ENCODE results near the gene TRAF3IP1. TPM values are rescaled to one million over a fixed set of nuclear protein-coding genes. Genes with fewer than 3 reads are reported as not detected.
A peak's percentile ranks its signal among the peaks of the same experiment; 100 is the strongest.

TRAF3IP1 gene
- total RNA-seq, 1 donor: 7.6 TPM

DNA sequence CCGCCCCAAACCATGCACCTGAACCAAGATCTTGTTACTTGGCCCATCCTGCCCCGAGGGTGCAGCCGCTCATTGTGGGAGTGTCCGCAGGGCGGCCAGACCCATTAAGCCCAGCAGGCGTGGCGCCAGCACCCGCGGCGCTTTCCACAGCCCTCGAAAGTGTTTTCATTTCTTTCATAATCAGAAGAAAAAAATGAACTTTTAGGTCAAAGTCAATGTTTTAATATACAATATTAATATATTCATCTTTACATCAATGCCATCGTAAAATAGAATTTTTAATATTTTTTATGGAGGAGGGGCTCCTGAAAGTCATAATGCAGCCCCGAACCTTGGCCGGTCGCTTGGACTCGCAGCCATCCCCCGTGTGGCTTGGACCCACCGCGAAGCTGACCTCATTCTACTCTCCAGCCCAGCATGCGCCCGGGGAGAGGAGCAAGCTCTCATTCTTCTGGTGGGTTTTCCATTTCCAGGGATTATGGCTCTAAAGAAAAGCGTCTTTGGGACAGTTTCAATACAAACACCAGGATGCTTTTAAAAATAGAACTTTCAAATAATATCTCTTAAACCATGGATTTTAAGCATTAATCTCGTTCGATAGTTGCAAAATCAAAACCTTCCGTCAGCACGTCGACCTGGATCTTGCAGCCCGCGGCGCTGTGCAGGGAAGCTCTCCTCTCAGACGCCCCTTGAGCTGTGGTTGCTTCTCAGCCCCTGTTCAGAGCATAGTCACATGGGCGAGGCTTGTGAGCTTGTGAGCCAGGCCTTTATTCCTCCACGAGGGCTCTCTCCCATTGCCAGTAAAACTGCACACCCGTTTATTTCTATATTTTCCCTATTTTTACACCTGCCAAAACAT, 89.3 kb downstream of the TRAF3IP1 start:
- Histone ChIP-seq H2AFZ (ENCODE audit: low read length) (peak overlapping the region; percentile 47), H3K36me3 (ENCODE audit: insufficient read depth, low read length) (no peaks in the 10 kb centered on the region), H3K9me3 (ENCODE audit: low read depth, low read length) (no peaks in the 10 kb centered on the region), H3K4me1 (ENCODE audit: insufficient read depth, low read length) (peaks cover 9% of the 10 kb centered on the region), H3K4me3 (ENCODE audit: insufficient read depth, low read length) (peak overlapping the region; percentile 25), H3K27ac (ENCODE audit: low read depth, low read length) (no peak overlapping the region), H3K79me2 (ENCODE audit: insufficient read depth, low read length) (no peaks in the 10 kb centered on the region), H3K27me3 (ENCODE audit: insufficient read depth, low read length) (no peaks in the 10 kb centered on the region), H4K20me1 (ENCODE audit: insufficient read depth, low read length) (no peaks in the 10 kb centered on the region), H3K4me2 (ENCODE audit: insufficient read depth, low read length) (peak overlapping the region; percentile 57)
- TF ChIP-seq CTCF (IDR thresholded peaks at IDR 0.05; ENCODE audit: extremely low read depth, low read depth, low read length): no peak
- DNase-seq (ENCODE audit: insufficient read length, low spot score, missing footprints): peak; percentile 73

DNA sequence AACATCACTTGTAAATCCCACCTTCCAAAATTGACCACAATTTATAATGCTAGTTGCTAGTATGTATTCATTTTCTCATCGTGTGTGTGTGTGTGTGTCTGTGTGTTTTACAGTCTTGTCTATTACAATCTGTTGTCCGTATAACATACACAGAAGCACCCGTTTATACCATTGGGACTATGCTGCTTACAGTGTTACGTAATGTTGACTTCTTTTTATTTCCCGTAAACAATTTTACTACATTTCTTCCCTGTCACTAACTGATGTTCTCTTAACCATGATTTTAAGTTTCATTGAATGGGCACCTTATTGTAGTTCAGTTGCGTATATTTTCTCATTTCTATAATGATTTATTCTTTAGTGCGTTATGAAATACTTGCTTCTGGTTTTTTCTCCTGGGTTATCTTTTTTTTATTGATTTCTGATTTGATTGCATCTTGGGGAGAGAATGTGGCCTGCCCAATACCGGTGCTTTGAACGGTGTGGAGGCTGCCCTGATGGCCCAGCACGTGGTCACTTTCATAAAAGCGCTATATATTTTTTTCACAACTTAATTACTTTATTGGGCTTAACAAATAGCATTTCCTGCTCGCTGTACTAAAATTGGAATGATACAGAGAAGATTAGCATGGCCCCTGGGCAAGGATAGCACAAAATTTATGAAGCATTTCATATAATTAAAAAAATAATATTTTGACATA, 91.9 kb downstream of the TRAF3IP1 start:
- Histone ChIP-seq H3K27ac (ENCODE audit: low read depth, low read length) (no peak overlapping the region), H3K79me2 (ENCODE audit: insufficient read depth, low read length) (no peaks in the 10 kb centered on the region), H4K20me1 (ENCODE audit: insufficient read depth, low read length) (no peaks in the 10 kb centered on the region), H3K9me3 (ENCODE audit: low read depth, low read length) (no peaks in the 10 kb centered on the region), H2AFZ (ENCODE audit: low read length) (no peak overlapping the region), H3K4me3 (ENCODE audit: insufficient read depth, low read length) (no peak overlapping the region), H3K4me2 (ENCODE audit: insufficient read depth, low read length) (no peak overlapping the region), H3K4me1 (ENCODE audit: insufficient read depth, low read length) (peaks cover 9% of the 10 kb centered on the region), H3K36me3 (ENCODE audit: insufficient read depth, low read length) (no peaks in the 10 kb centered on the region), H3K27me3 (ENCODE audit: insufficient read depth, low read length) (no peaks in the 10 kb centered on the region)
- TF ChIP-seq CTCF (IDR thresholded peaks at IDR 0.05; ENCODE audit: extremely low read depth, low read depth, low read length): no peak
- no peak for DNase-seq (ENCODE audit: insufficient read length, low spot score, missing footprints)

DNA sequence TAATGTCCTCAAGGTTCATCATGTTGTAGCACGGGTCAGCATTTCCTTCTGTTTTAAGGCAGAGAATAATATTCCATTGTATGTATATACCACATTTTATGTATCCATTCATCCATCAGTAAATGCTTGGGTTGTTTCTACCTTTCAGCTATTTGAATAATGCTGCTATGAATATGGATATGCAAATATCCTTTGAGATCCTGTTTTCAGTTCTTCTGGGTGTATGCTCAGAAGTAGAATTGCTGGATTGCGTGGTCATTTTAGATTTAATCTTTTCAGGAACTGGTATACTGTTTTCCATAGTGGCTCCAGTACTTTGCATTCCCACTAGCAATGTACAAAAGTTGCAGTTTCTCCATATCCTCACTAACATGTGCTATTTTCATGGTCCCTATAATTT, 93.0 kb downstream of the TRAF3IP1 start:
- no peaks in the 10 kb centered on the region for H3K9me3 ChIP-seq (ENCODE audit: low read depth, low read length)
- H4K20me1 ChIP-seq (ENCODE audit: insufficient read depth, low read length): no peaks in the 10 kb centered on the region
- H3K4me2 ChIP-seq (ENCODE audit: insufficient read depth, low read length): no peak overlapping the region
- no peak overlapping the region for H3K27ac ChIP-seq (ENCODE audit: low read depth, low read length)
- no peaks in the 10 kb centered on the region for H3K79me2 ChIP-seq (ENCODE audit: insufficient read depth, low read length)
- peaks cover 11% of the 10 kb centered on the region for H3K4me1 ChIP-seq (ENCODE audit: insufficient read depth, low read length)
- DNase-seq (ENCODE audit: insufficient read length, low spot score, missing footprints): no peak
- H2AFZ ChIP-seq (ENCODE audit: low read length): no peak overlapping the region
- H3K4me3 ChIP-seq (ENCODE audit: insufficient read depth, low read length): no peak overlapping the region
- no peaks in the 10 kb centered on the region for H3K36me3 ChIP-seq (ENCODE audit: insufficient read depth, low read length)
- TF ChIP-seq CTCF (IDR thresholded peaks at IDR 0.05; ENCODE audit: extremely low read depth, low read depth, low read length): no peak
- no peaks in the 10 kb centered on the region for H3K27me3 ChIP-seq (ENCODE audit: insufficient read depth, low read length)
